ENCODE measurements around the gene SLC38A1. TPM values are rescaled to one million over a fixed set of nuclear protein-coding genes. Genes with fewer than 3 reads are reported as not detected.
A peak's percentile ranks its signal among the peaks of the same experiment; 100 is the strongest.
"Not testable (repeated sequence)": the region's sequence is repeated elsewhere in the genome, so short reads cannot be mapped to it uniquely, and the experiment has no call there.

The SLC38A1 gene
- polyA plus RNA-seq, 1 experiment = 76.8 TPM

- Histone ChIP-seq H3K4me3 (ENCODE audit: low read depth, low read length) (no peak overlapping the region), H3K36me3 (ENCODE audit: control insufficient read depth, insufficient read depth, low read length) (no peaks in the 10 kb centered on the region), H3K27me3 (ENCODE audit: control insufficient read depth, insufficient read depth, low read length) (0 out of 2 replicates have a peak, but pooled peaks cover 2% of the 10 kb centered on the region)
- ChIA-PET POLR2A (no interaction called here), CTCF (interaction anchor here (0.6 kb wide), 1 partner anchor 377 kb away, joined by 3 read pairs; no protein-coding TSS in a partner anchor)
- no peak for TF ChIP-seq CTCF (IDR thresholded peaks at IDR 0.05; ENCODE audit: insufficient read depth, low read depth, low read length)
- no peak for DNase-seq (ENCODE audit: low read depth)
These were observed 31.0 kb upstream of the SLC38A1 start for GRCh38 chr12:46299851-46300250.

- ChIA-PET CTCF (no interaction called here), POLR2A (no interaction called here)
- 0 out of 2 replicates have a peak, but pooled peaks cover 2% of the 10 kb centered on the region for H3K27me3 ChIP-seq (ENCODE audit: control insufficient read depth, insufficient read depth, low read length)
- no peak for DNase-seq (ENCODE audit: low read depth)
- H3K36me3 ChIP-seq (ENCODE audit: control insufficient read depth, insufficient read depth, low read length) = no peaks in the 10 kb centered on the region
- TF ChIP-seq CTCF (IDR thresholded peaks at IDR 0.05; ENCODE audit: insufficient read depth, low read depth, low read length) = no peak
- H3K4me3 ChIP-seq (ENCODE audit: low read depth, low read length) = no peak overlapping the region
These were observed 29.4 kb upstream of the SLC38A1 start for GRCh38 chr12:46298261-46298660.

- no peak overlapping the region for H3K4me3 ChIP-seq (ENCODE audit: low read depth, low read length)
- DNase-seq (ENCODE audit: low read depth) = no peak
- H3K27me3 ChIP-seq (ENCODE audit: control insufficient read depth, insufficient read depth, low read length) = 0 out of 2 replicates have a peak, but pooled peaks cover 2% of the 10 kb centered on the region
- no peak for TF ChIP-seq CTCF (IDR thresholded peaks at IDR 0.05; ENCODE audit: insufficient read depth, low read depth, low read length)
- CTCF ChIA-PET = no interaction called here
- no peaks in the 10 kb centered on the region for H3K36me3 ChIP-seq (ENCODE audit: control insufficient read depth, insufficient read depth, low read length)
- POLR2A ChIA-PET = no interaction called here
These were observed 28.0 kb upstream of the SLC38A1 start for GRCh38 chr12:46296822-46297221.

GRCh38 chr12:46292754-46293402, 24.0 kb upstream of the SLC38A1 start:
- ChIA-PET POLR2A (no interaction called here), CTCF (interaction anchor here (0.6 kb wide), 2 partner anchors 87 to 106 kb away, joined by 3 read pairs; no protein-coding TSS in a partner anchor)
- peak; percentile 43 for TF ChIP-seq CTCF (IDR thresholded peaks at IDR 0.05; ENCODE audit: insufficient read depth, low read depth, low read length)
- Histone ChIP-seq H3K36me3 (ENCODE audit: control insufficient read depth, insufficient read depth, low read length) (no peaks in the 10 kb centered on the region), H3K27me3 (ENCODE audit: control insufficient read depth, insufficient read depth, low read length) (0 out of 2 replicates have a peak, but pooled peaks cover 2% of the 10 kb centered on the region), H3K4me3 (ENCODE audit: low read depth, low read length) (no peak overlapping the region)
- no peak for DNase-seq (ENCODE audit: low read depth)

- CTCF ChIA-PET; DNase-seq (ENCODE audit: low read depth); H3K4me3 ChIP-seq (ENCODE audit: low read depth, low read length); POLR2A ChIA-PET; H3K36me3 ChIP-seq (ENCODE audit: control insufficient read depth, insufficient read depth, low read length); H3K27me3 ChIP-seq (ENCODE audit: control insufficient read depth, insufficient read depth, low read length): not testable (repeated sequence)
These were observed 23.1 kb upstream of the SLC38A1 start for GRCh38 chr12:46291953-46292352.

- POLR2A ChIA-PET = not testable (repeated sequence)
These were observed 16.3 kb upstream of the SLC38A1 start for GRCh38 chr12:46285177-46285576.

More at GRCh38 chr12:46285177-46285576, 16.3 kb upstream of the SLC38A1 start:
- CTCF ChIA-PET; H3K4me3 ChIP-seq (ENCODE audit: low read depth, low read length); H3K36me3 ChIP-seq (ENCODE audit: control insufficient read depth, insufficient read depth, low read length); DNase-seq (ENCODE audit: low read depth); H3K27me3 ChIP-seq (ENCODE audit: control insufficient read depth, insufficient read depth, low read length): not testable (repeated sequence)
